Neural cell (in vitro differentiated cells): ENCODE results near the gene SLC29A2.

Experiments
- EP300 ChIP-seq: fragments of 450-650 bp; conservative IDR thresholded peaks from 2 replicates; pipeline ENCODE4 v1.6.1; 2014; ENCODE audit warnings: antibody characterized with exemption, mild to moderate bottlenecking, moderate library complexity; ENCODE audit not compliant: poor library complexity, severe bottlenecking
- EZH2 ChIP-seq: fragments of 200-600, 300-800 bp; shearing (Covaris generic), sonication (generic); IDR thresholded peaks from 2 replicates; pipeline ENCODE4 v1.6.1; 2014; ENCODE audit warnings: antibody characterized with exemption, low read length, borderline replicate concordance, mild to moderate bottlenecking; ENCODE audit not compliant: insufficient read depth, poor library complexity, severe bottlenecking
- POLR2AphosphoS5 ChIP-seq: IDR thresholded peaks from 2 replicates; pipeline ENCODE4 v1.6.1; 2012
- SMC3 ChIP-seq: fragments of 450-650 bp; conservative IDR thresholded peaks from 2 replicates; pipeline ENCODE4 v1.6.1; 2014; ENCODE audit warnings: antibody characterized with exemption, mild to moderate bottlenecking, moderate library complexity; ENCODE audit not compliant: poor library complexity
- TF ChIP-seq, protein P1 (sequence below): fragments of 450-650 bp; IDR thresholded peaks from 2 replicates; pipeline ENCODE4 v1.5.1; 2014; ENCODE audit warnings: antibody characterized with exemption, mild to moderate bottlenecking, moderate library complexity; ENCODE audit not compliant: poor library complexity, severe bottlenecking
- TF ChIP-seq, protein P2 (sequence below): IDR thresholded peaks from 2 replicates; pipeline ENCODE4 v1.6.1; 2012; ENCODE audit warnings: borderline replicate concordance

DNA sequence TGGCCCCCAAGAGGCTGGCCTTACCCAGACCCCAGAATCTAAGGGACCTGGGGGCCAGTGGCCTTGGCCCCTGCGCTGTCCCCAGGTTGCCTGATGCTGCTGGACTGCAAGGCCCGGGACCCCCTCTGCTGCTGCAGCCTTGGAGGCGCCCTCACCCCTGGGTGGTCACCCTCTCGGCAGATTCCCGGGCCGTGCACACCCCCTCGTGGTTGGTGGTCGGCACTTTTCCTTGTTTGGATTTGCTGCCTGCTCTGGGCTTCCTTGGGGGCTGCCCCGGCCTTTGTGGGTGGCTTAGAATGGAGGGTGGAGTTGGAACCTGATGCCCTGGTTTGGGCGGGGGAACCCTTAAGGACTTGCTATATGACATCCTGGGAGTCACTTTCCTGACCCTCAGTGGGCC lies 40.6 kb downstream of the SLC29A2 start:
- TF ChIP-seq, protein P1, sequence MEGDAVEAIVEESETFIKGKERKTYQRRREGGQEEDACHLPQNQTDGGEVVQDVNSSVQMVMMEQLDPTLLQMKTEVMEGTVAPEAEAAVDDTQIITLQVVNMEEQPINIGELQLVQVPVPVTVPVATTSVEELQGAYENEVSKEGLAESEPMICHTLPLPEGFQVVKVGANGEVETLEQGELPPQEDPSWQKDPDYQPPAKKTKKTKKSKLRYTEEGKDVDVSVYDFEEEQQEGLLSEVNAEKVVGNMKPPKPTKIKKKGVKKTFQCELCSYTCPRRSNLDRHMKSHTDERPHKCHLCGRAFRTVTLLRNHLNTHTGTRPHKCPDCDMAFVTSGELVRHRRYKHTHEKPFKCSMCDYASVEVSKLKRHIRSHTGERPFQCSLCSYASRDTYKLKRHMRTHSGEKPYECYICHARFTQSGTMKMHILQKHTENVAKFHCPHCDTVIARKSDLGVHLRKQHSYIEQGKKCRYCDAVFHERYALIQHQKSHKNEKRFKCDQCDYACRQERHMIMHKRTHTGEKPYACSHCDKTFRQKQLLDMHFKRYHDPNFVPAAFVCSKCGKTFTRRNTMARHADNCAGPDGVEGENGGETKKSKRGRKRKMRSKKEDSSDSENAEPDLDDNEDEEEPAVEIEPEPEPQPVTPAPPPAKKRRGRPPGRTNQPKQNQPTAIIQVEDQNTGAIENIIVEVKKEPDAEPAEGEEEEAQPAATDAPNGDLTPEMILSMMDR: no peak
- TF ChIP-seq EP300: no peak
- TF ChIP-seq, protein P2, sequence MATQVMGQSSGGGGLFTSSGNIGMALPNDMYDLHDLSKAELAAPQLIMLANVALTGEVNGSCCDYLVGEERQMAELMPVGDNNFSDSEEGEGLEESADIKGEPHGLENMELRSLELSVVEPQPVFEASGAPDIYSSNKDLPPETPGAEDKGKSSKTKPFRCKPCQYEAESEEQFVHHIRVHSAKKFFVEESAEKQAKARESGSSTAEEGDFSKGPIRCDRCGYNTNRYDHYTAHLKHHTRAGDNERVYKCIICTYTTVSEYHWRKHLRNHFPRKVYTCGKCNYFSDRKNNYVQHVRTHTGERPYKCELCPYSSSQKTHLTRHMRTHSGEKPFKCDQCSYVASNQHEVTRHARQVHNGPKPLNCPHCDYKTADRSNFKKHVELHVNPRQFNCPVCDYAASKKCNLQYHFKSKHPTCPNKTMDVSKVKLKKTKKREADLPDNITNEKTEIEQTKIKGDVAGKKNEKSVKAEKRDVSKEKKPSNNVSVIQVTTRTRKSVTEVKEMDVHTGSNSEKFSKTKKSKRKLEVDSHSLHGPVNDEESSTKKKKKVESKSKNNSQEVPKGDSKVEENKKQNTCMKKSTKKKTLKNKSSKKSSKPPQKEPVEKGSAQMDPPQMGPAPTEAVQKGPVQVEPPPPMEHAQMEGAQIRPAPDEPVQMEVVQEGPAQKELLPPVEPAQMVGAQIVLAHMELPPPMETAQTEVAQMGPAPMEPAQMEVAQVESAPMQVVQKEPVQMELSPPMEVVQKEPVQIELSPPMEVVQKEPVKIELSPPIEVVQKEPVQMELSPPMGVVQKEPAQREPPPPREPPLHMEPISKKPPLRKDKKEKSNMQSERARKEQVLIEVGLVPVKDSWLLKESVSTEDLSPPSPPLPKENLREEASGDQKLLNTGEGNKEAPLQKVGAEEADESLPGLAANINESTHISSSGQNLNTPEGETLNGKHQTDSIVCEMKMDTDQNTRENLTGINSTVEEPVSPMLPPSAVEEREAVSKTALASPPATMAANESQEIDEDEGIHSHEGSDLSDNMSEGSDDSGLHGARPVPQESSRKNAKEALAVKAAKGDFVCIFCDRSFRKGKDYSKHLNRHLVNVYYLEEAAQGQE: no peak
- TF ChIP-seq POLR2AphosphoS5: no peak
- TF ChIP-seq SMC3: no peak
- TF ChIP-seq EZH2: no peak
